ENCODE measurements around the gene CRTAP.

GRCh38 chr3:33125840-33126239 lies 12.0 kb downstream of the CRTAP start:
- TF ChIP-seq CTCF (conservative IDR thresholded peaks at IDR 0.05) (no peak), EZH2 (IDR thresholded peaks at IDR 0.05; ENCODE audit: low read depth) (no peak)
